T-helper 1 cell treated with Interleukin-12 subunit alpha and Interleukin-12 subunit beta and Interleukin-4 antibody, amounts not matched to agents 30 μg/mL and 1 μg/mL, for 36 hours (primary cell): Measurements from ENCODE around the gene CLTCL1.
"Not testable (repeated sequence)": the region's sequence is repeated elsewhere in the genome, so short reads cannot be mapped to it uniquely, and the experiment has no call there.

Source experiments
- H3K27ac Mint-ChIP-seq: one replicate; pipeline ENCODE4 v1.8.0; 2021; ENCODE audit warnings: mild to moderate bottlenecking, mixed read lengths
- H3K27me3 Mint-ChIP-seq: one replicate; pipeline ENCODE4 v1.8.0; 2021; ENCODE audit warnings: low read depth, mixed read lengths
- H3K36me3 Mint-ChIP-seq: one replicate; pipeline ENCODE4 v1.8.0; 2021; ENCODE audit warnings: low read depth, mixed read lengths
- H3K4me1 Mint-ChIP-seq: one replicate; pipeline ENCODE4 v1.8.0; 2021; ENCODE audit warnings: low read depth, mixed read lengths
- H3K4me3 Mint-ChIP-seq: one replicate; pipeline ENCODE4 v1.8.0; 2021; ENCODE audit warnings: mild to moderate bottlenecking, moderate library complexity, mixed read lengths
- H3K9me3 Mint-ChIP-seq: one replicate; pipeline ENCODE4 v1.8.0; 2021; ENCODE audit warnings: mixed read lengths

The CLTCL1 gene

GRCh38 chr22:19307872-19308271 is 16.4 kb upstream of the CLTCL1 start:
- Mint-ChIP-seq H3K4me1 (no peaks in the 10 kb centered on the region), H3K9me3 (no peaks in the 10 kb centered on the region), H3K36me3 (no peaks in the 10 kb centered on the region), H3K27ac (no peak overlapping the region), H3K4me3 (no peak overlapping the region), H3K27me3 (no peaks in the 10 kb centered on the region)

- H3K36me3 Mint-ChIP-seq, H3K27me3 Mint-ChIP-seq, H3K4me3 Mint-ChIP-seq, H3K4me1 Mint-ChIP-seq, H3K27ac Mint-ChIP-seq, H3K9me3 Mint-ChIP-seq: not testable (repeated sequence)
Measured at GRCh38 chr22:19306535-19306934, 15.0 kb upstream of the CLTCL1 start.

- Mint-ChIP-seq H3K4me1 (no peaks in the 10 kb centered on the region), H3K36me3 (no peaks in the 10 kb centered on the region), H3K27me3 (no peaks in the 10 kb centered on the region), H3K27ac (no peak overlapping the region), H3K4me3 (no peak overlapping the region), H3K9me3 (no peaks in the 10 kb centered on the region)
Measured at GRCh38 chr22:19304547-19304946, 13.0 kb upstream of the CLTCL1 start.

GRCh38 chr22:19303785-19304184 is 12.3 kb upstream of the CLTCL1 start:
- H3K9me3 Mint-ChIP-seq, result no peaks in the 10 kb centered on the region
- no peaks in the 10 kb centered on the region for H3K27me3 Mint-ChIP-seq
- H3K27ac Mint-ChIP-seq, result no peak overlapping the region
- H3K4me3 Mint-ChIP-seq, result no peak overlapping the region
- no peaks in the 10 kb centered on the region for H3K36me3 Mint-ChIP-seq
- H3K4me1 Mint-ChIP-seq, result no peaks in the 10 kb centered on the region

GRCh38 chr22:19295733-19296132 is 4.2 kb upstream of the CLTCL1 start:
- H3K9me3 Mint-ChIP-seq, result no peaks in the 10 kb centered on the region
- no peaks in the 10 kb centered on the region for H3K36me3 Mint-ChIP-seq
- no peak overlapping the region for H3K27ac Mint-ChIP-seq
- peaks cover 3% of the 10 kb centered on the region for H3K27me3 Mint-ChIP-seq
- peaks cover 8% of the 10 kb centered on the region for H3K4me1 Mint-ChIP-seq
- H3K4me3 Mint-ChIP-seq, result no peak overlapping the region

GRCh38 chr22:19292458-19293230 is 1.1 kb upstream of the CLTCL1 start:
- Mint-ChIP-seq H3K9me3 (no peaks in the 10 kb centered on the region), H3K4me1 (peaks cover 16% of the 10 kb centered on the region), H3K27me3 (peaks cover 31% of the 10 kb centered on the region), H3K36me3 (no peaks in the 10 kb centered on the region), H3K4me3 (peak overlapping the region; percentile 87), H3K27ac (peak overlapping the region; percentile 50)

GRCh38 chr22:19291218-19291579 is 320 bp downstream of the CLTCL1 start:
- Mint-ChIP-seq H3K27ac (no peak overlapping the region), H3K36me3 (no peaks in the 10 kb centered on the region), H3K4me3 (peak overlapping the region; percentile 73), H3K9me3 (no peaks in the 10 kb centered on the region), H3K4me1 (peaks cover 16% of the 10 kb centered on the region), H3K27me3 (peaks cover 42% of the 10 kb centered on the region)

- Mint-ChIP-seq H3K9me3 (no peaks in the 10 kb centered on the region), H3K27me3 (peaks cover 42% of the 10 kb centered on the region), H3K4me3 (peak overlapping the region; percentile 73), H3K36me3 (no peaks in the 10 kb centered on the region), H3K4me1 (peaks cover 16% of the 10 kb centered on the region), H3K27ac (peak overlapping the region; percentile 41)
Measured at GRCh38 chr22:19290400-19291217, 910 bp downstream of the CLTCL1 start.

- no peaks in the 10 kb centered on the region for H3K9me3 Mint-ChIP-seq
- no peaks in the 10 kb centered on the region for H3K36me3 Mint-ChIP-seq
- H3K27me3 Mint-ChIP-seq, result peaks cover 42% of the 10 kb centered on the region
- peak overlapping the region; percentile 38 for H3K4me3 Mint-ChIP-seq
- H3K4me1 Mint-ChIP-seq, result peaks cover 16% of the 10 kb centered on the region
- H3K27ac Mint-ChIP-seq, result no peak overlapping the region
Measured at GRCh38 chr22:19289475-19290161, 1.9 kb downstream of the CLTCL1 start.

GRCh38 chr22:19287889-19288288 is 3.6 kb downstream of the CLTCL1 start:
- Mint-ChIP-seq H3K4me1 (peaks cover 16% of the 10 kb centered on the region), H3K27ac (no peak overlapping the region), H3K4me3 (no peak overlapping the region), H3K36me3 (no peaks in the 10 kb centered on the region), H3K27me3 (peaks cover 42% of the 10 kb centered on the region), H3K9me3 (no peaks in the 10 kb centered on the region)

GRCh38 chr22:19287076-19287707 is 4.3 kb downstream of the CLTCL1 start:
- Mint-ChIP-seq H3K36me3 (no peaks in the 10 kb centered on the region), H3K27ac (no peak overlapping the region), H3K4me3 (no peak overlapping the region), H3K9me3 (no peaks in the 10 kb centered on the region), H3K4me1 (peaks cover 12% of the 10 kb centered on the region), H3K27me3 (peaks cover 42% of the 10 kb centered on the region)

- H3K4me1 Mint-ChIP-seq, result peaks cover 9% of the 10 kb centered on the region
- no peak overlapping the region for H3K4me3 Mint-ChIP-seq
- no peak overlapping the region for H3K27ac Mint-ChIP-seq
- H3K36me3 Mint-ChIP-seq, result no peaks in the 10 kb centered on the region
- H3K27me3 Mint-ChIP-seq, result peaks cover 40% of the 10 kb centered on the region
- no peaks in the 10 kb centered on the region for H3K9me3 Mint-ChIP-seq
Measured at GRCh38 chr22:19285831-19286230, 5.7 kb downstream of the CLTCL1 start.

GRCh38 chr22:19279143-19279542 is 12.4 kb downstream of the CLTCL1 start:
- H3K27ac Mint-ChIP-seq, H3K27me3 Mint-ChIP-seq, H3K9me3 Mint-ChIP-seq, H3K36me3 Mint-ChIP-seq, H3K4me3 Mint-ChIP-seq, H3K4me1 Mint-ChIP-seq: not testable (repeated sequence)

- no peaks in the 10 kb centered on the region for H3K27me3 Mint-ChIP-seq
- H3K27ac Mint-ChIP-seq, result no peak overlapping the region
- no peaks in the 10 kb centered on the region for H3K9me3 Mint-ChIP-seq
- H3K4me1 Mint-ChIP-seq, result no peaks in the 10 kb centered on the region
- no peak overlapping the region for H3K4me3 Mint-ChIP-seq
- no peaks in the 10 kb centered on the region for H3K36me3 Mint-ChIP-seq
Measured at GRCh38 chr22:19277785-19278184, 13.7 kb downstream of the CLTCL1 start.
